Sigmoid colon (tissue), 4 donors: ENCODE measurements around the gene SFXN5.

Source experiments
- CTCF ChIP-seq, 4 experiments: fragments of 450-650 bp in 3 of 4; fragments of 200-600 bp in 1 of 4; IDR thresholded peaks; one replicate each; pipeline ENCODE4 v1.5.1; 2016 to 2019; ENCODE audit warnings: antibody characterized with exemption in 4 of 4, mild to moderate bottlenecking in 3 of 4, moderate library complexity in 2 of 4
- POLR2AphosphoS5 ChIP-seq, 4 donors: sonication (generic); formaldehyde crosslinking; IDR thresholded peaks; one replicate each; pipeline ENCODE4 v1.6.1; 2017; ENCODE audit warnings: antibody characterized with exemption in 4 of 4

GRCh38 chr2:72938455-72938854, 133.1 kb downstream of the SFXN5 start:
- TF ChIP-seq CTCF (IDR thresholded peaks at IDR 0.05) (no peak), POLR2AphosphoS5 (IDR thresholded peaks at IDR 0.05) (no peak)
